GM18873 (cell line): ENCODE measurements around the gene CD99.

Source experiments
- ATAC-seq: cut with Tn5 transposase; IDR thresholded peaks from one replicate; pipeline ENCODE4 v1.9.1; 2021; ENCODE audit warnings: mild to moderate bottlenecking, moderate library complexity, moderate number of reproducible peaks; ENCODE audit not compliant: unreplicated experiment, low FRiP score

CD99 gene

GRCh38 chrX:2697306-2697705 lies 6.2 kb downstream of the CD99 start:
- ATAC-seq = no peak

DNA sequence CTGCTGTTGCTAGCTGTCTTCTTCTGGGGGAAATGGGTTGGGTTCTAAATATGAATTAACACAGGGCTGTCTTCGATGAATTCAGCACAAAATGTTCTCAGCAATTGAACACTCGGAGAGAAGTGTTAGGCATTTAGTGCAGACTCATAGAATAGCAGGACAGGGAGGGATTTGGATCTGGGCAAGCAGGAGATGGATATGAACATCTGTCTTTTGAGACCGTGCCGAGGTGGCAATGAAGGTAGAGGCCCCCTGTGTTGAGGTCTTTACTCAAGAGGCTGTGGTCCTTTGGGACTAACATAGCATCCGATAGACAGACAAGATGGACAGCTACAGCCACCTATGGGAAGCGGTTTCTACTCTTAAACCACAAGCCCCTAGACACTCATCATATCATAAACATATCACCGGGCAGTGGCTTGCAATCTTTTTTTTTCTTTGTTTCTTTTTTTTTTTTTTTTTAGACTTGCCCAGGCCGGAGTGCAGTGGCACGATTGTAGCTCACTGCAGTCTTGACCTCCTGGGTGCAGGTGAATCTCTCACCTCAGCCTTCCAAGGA lies 6.7 kb downstream of the CD99 start:
- no peak for ATAC-seq

GRCh38 chrX:2698604-2699003 lies 7.5 kb downstream of the CD99 start:
- ATAC-seq = no peak

GRCh38 chrX:2699959-2700358 lies 8.9 kb downstream of the CD99 start:
- ATAC-seq = no peak

DNA sequence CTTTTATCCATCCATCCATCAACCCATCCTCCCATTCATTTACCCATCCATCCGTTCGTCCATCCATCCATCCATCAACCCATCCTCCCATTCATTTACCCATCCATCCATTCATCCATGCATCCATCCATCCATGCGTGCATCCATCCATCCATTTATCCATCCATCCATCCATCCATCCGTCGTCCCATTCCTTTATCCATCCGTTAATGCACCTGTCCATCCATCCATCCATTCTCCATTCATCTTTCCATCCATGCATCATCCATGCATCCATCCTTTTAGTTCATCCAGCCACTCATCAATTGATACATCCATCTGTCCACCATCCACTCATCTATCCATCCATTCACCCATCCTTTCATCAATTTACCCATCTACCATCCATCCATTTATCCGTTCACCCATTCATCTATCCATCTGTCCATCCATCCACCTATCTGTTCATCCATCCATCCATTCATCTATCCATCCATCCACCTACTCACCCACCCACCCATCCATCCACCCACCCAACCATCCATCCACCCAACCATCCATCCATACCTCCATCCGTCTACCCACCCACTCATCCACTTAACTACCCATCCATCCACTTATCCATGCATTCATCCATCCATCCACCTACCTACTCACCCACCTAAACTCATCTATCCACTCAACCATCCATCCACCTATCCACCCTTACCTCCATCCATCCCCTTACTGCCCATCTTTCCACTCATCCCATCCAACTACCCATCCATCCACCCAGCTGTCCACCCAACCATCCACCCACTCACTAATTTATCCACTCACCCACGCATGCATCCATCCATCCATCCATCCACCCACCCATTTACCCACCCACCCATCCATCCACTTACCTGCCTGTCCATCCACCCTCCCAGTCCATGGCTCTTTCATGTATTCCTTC lies 9.6 kb downstream of the CD99 start:
- ATAC-seq = no peak

DNA sequence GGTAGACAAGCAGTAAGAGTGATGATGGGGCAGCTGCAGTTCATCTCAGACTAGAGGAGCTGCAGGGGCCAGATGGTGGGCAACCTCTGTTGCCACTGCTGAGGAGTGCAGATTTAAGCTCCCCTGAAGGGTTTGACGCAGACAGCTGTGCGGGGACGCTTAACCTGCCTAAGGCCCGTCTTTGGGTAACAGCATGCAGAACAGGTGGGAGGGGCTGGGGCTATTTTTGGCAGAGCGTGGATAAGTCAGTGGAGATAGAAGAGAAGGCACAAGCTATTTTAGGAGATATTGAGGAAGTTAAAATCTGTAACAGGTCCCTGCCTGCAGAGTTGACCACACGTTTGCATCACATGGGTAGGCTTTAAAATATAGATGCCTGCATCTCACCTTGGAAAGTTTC lies 10.5 kb downstream of the CD99 start:
- peak; percentile 22 for ATAC-seq

DNA sequence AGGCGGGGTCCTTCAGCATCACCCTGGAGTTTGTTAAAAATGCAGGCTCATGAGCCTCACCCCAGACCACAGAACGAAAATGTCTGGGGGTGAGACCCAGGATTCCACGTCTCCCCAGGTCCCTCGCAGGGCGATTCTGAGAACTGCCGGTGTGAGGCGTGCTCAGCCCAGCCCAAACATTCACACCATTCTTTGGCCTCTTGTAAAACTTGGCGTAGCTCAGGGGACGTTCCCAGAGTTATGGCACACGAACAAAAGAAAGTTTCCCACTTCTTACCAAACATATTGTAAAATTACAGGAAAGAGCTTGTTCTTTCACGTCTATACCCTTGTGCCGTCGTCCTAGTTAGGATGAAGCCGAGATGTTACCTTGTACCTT lies 12.9 kb downstream of the CD99 start:
- ATAC-seq = no peak

- ATAC-seq = no peak
These were observed 14.1 kb downstream of the CD99 start for GRCh38 chrX:2705046-2705832.

DNA sequence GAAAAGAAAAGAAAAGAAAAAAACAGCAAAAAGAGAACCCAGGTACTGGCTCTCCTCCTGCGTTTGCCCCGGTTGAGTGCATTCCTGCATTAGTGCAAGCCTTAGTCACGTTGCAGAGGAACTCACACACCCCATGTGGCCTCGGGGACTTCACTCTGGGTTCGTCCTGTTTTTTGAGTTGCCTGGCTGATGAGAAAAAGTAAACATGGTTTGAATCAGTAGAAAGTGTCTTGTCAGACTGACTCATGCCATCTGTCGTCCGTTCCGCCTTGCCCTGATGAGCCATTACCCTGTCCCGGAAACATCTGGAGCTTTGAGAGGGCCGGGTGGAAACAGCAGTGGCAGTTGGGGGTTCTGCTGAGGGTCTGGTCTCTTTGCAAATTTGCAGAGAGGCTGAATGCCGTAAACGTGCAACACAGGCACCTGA lies 16.3 kb downstream of the CD99 start:
- peak; percentile 97 for ATAC-seq

- no peak for ATAC-seq
These were observed 16.9 kb downstream of the CD99 start for GRCh38 chrX:2708021-2708420.

- ATAC-seq = no peak
These were observed 17.6 kb downstream of the CD99 start for GRCh38 chrX:2708592-2709188.

DNA sequence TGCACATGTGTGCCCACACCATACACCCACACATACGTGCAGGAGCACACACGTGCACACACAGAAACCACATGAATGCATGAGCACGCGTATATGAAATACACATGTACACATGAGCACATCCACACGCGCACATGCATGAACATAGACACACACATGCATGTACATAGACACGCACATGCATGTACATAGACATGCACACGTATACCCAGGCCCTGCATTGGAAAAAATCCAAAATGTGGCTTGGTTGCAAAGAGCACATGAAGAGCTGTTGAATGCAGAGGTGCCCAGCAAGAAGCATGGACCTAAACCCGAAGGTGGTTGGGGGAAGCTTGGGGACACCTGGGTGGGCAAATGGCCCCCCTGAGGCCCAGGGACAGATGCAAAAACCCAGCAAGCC lies 18.5 kb downstream of the CD99 start:
- no peak for ATAC-seq

DNA sequence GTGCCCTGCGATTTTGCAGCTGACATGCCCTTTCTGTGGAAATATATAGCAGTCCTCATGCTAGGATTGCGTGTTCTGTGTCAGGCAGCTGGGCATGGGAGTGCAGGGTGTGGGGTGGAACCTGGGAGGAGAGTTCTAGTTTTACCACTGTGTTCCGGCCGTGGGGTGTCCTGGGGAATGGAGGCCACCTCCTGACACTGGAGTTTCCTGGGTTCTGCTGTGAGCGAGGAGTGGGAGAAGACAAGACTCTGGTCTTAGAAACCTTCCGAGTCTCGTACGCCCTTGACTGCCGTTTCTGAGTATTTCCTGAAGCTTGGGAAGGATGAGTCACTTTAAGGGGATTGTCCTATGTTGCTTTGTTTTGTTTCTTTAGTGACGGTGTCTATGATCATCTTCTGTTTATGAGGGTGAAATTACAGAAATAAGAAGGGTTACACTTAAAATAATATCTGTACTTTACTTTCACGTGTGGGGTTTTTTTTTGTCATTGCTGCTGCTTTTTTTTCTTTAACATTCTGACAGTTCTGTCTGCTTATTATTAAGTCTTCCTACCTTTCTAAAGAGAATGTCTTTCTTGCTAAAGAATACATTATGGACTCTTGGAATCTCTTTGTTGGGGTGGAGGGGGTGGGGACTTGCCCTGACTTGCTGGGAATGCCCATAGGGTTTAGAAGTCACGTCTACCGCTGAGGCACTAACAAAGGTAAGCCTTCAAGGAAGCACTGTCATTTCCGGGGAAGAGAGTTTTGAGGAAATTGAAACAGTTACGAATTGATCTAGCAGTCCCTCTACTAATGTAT lies 19.1 kb downstream of the CD99 start:
- ATAC-seq = no peak

GRCh38 chrX:2711441-2711840 lies 20.3 kb downstream of the CD99 start:
- ATAC-seq = no peak

GRCh38 chrX:2712428-2712827 lies 21.3 kb downstream of the CD99 start:
- no peak for ATAC-seq

GRCh38 chrX:2712890-2713840 lies 22.1 kb downstream of the CD99 start:
- no peak for ATAC-seq

DNA sequence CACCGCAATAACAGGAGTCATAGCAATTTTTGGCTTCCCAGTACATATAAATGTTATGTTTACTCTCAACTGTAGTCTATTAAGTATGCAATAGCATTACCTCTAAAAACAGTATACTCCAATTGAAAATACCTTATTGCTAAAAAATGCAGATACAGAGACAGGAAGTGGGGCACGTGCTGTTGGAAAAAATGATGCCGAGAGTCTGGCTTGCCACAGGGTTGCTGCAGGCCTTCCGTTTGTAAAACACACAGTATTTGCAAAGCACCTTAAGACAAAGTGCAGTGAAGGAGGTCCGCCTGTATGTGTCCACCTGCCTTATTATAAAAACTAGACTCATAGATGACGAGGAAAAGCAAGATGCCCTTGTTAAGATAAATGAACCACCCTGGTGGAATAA lies 23.5 kb downstream of the CD99 start:
- ATAC-seq = no peak

- no peak for ATAC-seq
These were observed 24.0 kb downstream of the CD99 start for GRCh38 chrX:2715066-2715600.

- ATAC-seq = no peak
These were observed 26.2 kb downstream of the CD99 start for GRCh38 chrX:2717312-2717711.
